Astrocyte of the spinal cord (primary cell): ENCODE data around the gene LLGL2.

Experiments used
- DNase-seq: peaks from one replicate; pipeline ENCODE4 v3.0.0; 2011; ENCODE audit warnings: low read depth, low spot score
- H3K4me3 ChIP-seq: 2 replicates; pipeline ENCODE4 v1.5.1; 2011; ENCODE audit warnings: low read depth, mild to moderate bottlenecking, low read length, moderate library complexity
- in situ Hi-C: cut with HindIII; loops from 2 replicates; pipeline ENCODE4 v1.10.0; 2017; ENCODE audit warnings: low sequenced_read_pairs
- TF ChIP-seq, protein P1 (sequence below): IDR thresholded peaks from 2 replicates; pipeline ENCODE4 v1.5.1; 2012; ENCODE audit warnings: low read depth, mild to moderate bottlenecking, low read length, inconsistent platforms

The LLGL2 gene

GRCh38 chr17:75508931-75509361 is 16.6 kb upstream of the LLGL2 start:
- DNase-seq = no peak
- H3K4me3 ChIP-seq = no peak overlapping the region
- TF ChIP-seq, protein P1, sequence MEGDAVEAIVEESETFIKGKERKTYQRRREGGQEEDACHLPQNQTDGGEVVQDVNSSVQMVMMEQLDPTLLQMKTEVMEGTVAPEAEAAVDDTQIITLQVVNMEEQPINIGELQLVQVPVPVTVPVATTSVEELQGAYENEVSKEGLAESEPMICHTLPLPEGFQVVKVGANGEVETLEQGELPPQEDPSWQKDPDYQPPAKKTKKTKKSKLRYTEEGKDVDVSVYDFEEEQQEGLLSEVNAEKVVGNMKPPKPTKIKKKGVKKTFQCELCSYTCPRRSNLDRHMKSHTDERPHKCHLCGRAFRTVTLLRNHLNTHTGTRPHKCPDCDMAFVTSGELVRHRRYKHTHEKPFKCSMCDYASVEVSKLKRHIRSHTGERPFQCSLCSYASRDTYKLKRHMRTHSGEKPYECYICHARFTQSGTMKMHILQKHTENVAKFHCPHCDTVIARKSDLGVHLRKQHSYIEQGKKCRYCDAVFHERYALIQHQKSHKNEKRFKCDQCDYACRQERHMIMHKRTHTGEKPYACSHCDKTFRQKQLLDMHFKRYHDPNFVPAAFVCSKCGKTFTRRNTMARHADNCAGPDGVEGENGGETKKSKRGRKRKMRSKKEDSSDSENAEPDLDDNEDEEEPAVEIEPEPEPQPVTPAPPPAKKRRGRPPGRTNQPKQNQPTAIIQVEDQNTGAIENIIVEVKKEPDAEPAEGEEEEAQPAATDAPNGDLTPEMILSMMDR = no peak
- in situ Hi-C loops = no loop called here

DNA sequence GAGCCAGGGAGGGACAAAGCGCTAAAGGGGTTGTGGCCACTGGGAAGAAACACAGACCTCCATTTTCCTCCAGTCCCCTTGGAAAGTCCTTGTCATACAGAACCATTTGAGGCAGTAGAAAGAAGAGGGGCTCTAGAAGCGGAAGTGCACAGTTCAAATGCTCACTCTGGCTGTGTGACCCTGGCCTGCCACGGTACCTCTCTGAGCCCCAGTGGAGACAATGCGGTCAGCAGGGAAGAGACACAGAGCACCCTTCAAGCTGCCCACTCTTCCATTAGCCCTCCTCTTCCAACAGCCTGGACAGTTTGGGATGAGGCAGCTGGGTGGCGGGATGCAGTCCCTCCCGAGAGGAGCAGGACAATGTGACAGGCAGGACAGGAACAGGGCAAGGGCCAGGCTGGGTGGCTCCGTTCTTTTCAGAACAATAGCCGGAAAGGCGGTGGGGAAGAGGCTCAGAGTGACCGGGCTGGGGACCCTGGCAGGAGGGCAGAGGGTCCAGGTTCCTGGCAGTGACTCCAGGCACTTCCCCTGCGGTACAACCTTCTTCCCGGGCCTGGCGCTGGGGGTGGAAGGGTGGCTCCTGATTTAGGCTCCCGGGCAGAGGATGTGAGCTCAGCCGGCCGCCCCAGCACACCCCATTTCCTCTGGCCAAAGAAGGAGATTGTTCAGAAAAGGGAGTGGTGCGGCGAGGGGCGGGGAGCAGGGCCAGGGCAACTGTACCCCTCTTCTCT is 15.8 kb upstream of the LLGL2 start:
- no peak for DNase-seq
- in situ Hi-C loops = no loop called here
- no peak overlapping the region for H3K4me3 ChIP-seq
- TF ChIP-seq, protein P1 = no peak

- no peak overlapping the region for H3K4me3 ChIP-seq
- no peak for DNase-seq
- in situ Hi-C loops = no loop called here
- TF ChIP-seq, protein P1 = no peak
Observed at GRCh38 chr17:75511270-75511609, 14.3 kb upstream of the LLGL2 start.

DNA sequence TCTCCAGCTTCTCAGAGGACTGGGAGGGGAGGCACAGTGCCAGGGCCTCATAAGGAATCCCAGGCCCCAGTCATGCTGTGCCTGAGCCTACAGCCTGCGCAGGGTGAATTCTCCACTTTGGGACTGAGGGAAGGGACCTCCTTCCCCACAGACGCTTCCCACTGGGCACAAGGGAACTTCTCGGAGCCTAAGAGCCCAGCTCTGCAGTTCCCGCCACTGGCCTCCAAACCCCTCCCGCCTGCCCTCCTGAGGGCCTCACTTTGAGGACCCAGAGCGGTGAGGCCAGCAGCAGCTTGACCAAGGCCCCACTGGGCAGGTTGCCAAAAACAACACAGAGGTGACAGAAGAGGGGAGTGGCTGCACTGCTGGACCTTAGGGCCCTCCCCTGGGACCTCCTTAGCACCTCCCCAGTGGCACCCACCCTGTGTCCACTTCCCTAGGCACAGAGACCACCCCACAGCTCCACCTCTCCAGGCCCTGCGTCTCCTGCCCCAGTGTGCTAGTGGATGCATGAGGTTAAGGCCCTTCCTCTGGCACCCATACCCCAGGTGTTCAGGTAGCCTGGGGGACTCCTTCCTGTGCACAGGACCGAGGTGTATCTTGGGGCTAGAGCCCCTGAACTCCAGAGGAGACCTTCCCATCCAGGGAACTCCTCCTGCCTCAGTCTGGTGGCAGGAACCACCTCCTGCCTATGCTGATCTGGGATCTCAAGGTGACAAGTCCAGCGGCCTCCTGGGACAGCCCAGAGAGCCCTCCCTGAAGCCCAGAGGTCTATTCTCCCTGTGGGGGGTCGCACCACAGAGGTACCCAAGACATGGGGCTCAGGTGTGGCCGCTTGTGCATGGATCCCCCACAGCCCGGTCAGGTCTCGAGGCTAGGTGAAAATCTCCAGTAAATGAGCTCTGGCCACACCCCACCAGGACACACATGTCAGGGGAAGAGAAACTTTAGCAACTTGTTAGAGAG is 13.6 kb upstream of the LLGL2 start:
- H3K4me3 ChIP-seq = no peak overlapping the region
- TF ChIP-seq, protein P1 = no peak
- in situ Hi-C loops = no loop called here
- no peak for DNase-seq

- no peak for DNase-seq
- H3K4me3 ChIP-seq = no peak overlapping the region
- in situ Hi-C loops = no loop called here
- TF ChIP-seq, protein P1 = no peak
Observed at GRCh38 chr17:75512926-75513640, 12.4 kb upstream of the LLGL2 start.

DNA sequence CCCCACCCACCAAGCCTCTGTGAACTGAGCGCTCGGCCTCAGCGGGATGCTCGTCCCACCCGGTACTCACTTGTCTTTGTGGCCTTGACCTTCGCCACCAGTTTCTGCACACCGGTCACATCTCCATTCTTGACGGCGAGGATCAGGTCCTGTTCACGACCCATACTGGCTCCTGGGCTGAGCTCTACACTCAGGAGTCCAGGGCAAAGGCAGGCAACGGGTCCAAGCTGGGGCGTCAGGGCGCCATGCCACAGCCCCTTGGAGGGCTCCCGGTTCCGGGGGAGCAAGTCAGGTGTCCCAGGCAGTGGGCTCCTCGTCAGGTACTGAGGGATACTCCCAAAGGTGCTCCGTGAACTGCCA is 11.9 kb upstream of the LLGL2 start:
- peak overlapping the region; percentile 72 for H3K4me3 ChIP-seq
- no peak for DNase-seq
- in situ Hi-C loops = no loop called here
- TF ChIP-seq, protein P1 = no peak
